HG03439 (cell line): ENCODE results near the gene IL5RA.
A peak's percentile ranks its signal among the peaks of the same experiment; 100 is the strongest.

ENCODE experiments used
- ATAC-seq: cut with Tn5 transposase; IDR thresholded peaks from one replicate; pipeline ENCODE4 v1.9.1; 2021; ENCODE audit warnings: mild to moderate bottlenecking, moderate library complexity; ENCODE audit not compliant: unreplicated experiment

The IL5RA gene

DNA sequence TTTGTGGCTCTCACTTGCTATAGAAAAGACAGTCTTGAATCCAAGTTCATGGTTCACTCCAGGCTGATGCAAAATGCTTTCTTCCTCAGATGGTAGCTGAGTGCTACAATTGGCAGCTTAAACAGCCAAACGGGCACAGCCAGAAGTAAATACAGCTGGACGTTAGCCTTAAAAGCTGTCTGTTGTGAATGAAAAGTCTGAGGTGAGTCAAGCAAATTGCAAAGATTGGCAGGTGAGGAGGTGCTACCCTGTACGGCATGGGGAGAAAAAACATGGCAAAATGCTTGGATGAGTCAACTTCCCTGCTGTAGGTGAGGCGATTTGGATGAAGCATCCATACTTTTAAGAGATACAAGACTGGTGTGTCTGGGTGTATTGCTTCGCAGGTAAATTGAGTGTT lies 40.5 kb downstream of the IL5RA start:
- no peak for ATAC-seq

DNA sequence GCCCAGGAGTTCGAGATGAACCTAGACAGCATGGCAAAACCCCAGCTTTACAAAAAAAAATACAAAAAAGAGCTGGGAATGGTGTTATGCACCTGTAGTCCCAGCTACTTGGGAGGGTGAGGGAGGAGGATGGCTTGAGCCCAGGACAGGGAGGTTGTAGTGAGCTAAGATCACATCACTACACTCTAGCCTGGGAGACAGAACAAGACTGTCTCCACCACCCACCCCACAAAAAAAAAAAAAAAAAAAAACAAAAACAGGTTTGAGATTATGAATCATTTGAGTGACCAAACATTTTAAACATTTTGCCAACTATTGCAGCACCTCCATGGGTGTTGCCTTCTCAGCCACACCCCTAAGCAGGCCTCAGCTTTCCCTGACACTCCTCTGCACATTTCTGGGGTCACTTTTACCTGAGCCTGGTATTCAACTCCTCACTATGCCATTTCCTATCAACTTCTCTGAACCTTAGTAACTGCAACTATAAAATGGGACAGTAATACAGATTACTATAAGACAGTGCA lies 41.8 kb downstream of the IL5RA start:
- ATAC-seq, result no peak

DNA sequence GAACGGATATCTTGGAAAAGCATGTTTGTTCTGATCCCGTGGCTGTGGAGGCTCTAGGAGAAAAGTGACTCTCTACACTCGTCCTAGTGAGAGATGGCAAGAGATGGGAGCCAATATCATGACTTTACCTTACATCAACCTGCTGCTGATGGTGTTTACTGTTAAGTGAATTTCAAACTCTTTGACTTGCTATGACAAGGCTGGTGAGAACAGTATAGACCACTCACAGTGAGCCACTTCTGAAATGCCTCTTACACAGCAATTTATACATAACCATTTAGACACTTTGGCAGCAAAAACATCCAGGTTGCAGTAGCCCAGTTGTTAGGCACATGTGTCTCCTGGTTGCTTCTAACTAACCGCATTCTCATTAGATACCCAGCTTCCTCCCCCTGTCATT lies 43.3 kb downstream of the IL5RA start:
- no peak for ATAC-seq

DNA sequence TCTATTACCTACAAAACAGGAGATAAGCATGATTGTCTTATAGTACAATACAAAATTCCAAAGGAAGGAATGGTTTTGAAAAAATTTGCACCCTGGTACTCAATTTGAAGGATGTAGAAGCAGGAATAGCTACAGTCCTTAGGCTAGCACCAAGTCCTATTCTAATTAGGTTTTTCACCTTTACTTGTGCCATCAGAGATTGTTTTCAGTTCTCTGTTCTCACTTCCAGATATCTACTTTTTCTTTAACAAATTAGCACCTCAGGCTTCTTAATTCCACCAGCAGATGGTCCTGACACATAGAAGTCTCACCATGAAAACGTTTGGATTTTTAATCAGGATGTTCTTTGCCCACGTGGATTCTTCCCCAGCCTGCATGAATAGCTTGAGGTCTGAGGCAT lies 43.8 kb downstream of the IL5RA start:
- no peak for ATAC-seq

DNA sequence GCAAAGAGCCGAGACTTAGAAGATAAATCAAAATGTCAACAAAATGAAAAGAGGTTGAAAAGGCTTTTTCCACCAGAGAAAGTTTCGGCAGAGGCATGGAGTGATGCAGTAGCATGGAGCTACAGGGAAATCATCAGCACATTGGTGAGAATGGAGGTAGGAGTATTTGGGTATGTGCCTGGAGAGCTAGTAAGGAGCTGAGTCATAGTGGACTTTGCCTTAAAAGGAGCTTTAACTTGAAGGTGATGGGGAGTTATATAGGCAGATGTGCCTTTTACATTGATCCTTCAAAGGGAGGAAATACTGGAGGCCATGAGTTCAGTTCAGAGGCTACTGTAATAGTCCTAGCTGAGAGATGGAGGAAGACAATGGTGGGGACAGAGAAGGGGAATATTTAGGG lies 44.3 kb downstream of the IL5RA start:
- ATAC-seq, result no peak

DNA sequence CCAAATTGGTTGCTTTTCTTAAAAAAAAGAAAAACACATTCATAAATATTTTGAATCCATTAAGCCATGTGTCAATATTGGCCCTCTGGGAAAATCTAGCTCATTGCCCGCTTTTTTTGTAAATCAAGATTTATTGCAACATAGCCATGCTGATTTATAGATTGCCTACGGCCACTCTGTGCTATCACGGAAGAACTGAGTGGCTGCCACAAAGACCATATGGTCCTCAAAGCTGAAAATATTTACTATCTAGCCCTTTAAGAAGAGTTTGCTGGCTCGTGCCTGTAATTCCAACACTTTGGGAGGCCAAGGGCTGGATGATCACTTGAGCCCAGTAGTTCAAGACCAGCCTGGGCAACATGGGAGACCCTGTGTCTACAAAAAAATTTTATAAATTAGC lies 45.9 kb downstream of the IL5RA start:
- no peak for ATAC-seq

DNA sequence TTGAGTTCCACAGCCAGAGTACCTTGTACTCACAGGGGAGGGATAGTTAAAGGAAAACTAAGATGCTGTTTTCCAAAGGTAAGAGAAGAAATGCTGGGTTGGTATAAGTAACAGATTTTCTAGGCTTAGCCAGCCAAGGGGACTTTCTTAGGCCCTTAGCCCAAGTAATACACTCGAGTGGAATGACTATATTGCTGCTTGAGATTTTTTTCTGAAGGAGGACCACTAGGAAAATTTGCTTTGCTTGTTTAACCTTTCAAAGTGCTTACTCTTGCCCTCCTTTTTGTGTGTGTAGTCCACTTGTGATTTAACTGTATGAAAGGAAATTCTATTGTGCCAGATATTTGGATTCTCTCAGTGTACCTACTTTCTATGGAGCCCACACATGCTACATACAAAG lies 50.5 kb downstream of the IL5RA start:
- ATAC-seq, result no peak

DNA sequence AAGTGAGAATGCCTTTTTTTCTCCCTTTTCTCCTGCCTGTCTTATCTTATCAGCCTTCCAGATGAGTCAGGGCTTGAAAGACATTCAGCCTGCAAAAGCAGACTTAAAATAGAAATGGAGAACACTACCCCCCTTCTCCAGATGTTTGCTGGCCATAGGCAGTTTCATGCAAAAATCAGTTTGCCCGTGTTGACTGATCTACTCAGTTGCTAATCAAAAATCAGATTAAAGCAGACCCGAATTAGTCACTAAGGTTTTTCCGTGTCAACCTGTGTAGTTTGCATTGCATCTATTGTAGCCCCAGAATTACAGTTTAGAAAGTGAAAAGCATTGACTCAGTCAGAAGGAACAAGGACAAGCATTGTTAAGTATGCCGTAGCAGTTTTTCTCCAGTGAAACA lies 56.2 kb downstream of the IL5RA start:
- ATAC-seq, result no peak

DNA sequence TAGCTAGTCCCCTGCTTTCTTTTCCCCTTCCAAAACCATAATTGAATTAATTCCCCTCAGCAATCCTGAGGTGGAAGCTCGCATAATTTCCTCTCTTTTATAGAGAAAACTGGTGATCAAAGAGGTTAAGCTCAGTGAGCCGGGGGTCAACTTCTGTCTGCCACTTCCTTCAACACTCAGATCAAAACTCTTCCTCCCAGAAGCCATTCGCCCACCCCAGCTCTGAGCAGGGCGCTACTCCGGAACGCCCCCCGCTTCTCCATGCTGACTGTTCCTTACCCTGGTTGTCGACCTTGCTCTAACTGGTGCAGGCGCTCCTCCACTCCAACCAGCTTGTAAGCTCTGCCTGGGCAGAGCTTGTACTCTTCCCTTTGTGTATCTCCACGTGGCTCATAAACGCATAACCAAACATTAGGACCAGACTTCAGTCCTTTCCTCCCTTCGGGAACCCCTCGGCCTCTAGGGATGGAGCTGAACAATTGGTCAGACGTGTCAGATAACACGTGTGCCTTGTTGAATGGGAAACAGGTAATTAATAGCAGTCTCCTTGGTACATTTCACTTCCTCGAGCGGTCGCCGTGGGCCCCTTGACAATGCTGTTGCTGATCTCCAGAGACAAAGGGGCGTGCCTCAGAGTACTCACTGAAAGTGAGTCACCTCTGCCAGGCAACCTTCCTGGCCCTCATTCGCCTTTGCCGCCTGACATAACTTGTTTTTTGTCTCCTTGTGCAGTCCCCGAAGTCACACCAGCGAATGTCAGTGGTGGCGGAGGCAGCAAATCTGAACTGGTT lies 71.8 kb downstream of the IL5RA start:
- no peak for ATAC-seq

DNA sequence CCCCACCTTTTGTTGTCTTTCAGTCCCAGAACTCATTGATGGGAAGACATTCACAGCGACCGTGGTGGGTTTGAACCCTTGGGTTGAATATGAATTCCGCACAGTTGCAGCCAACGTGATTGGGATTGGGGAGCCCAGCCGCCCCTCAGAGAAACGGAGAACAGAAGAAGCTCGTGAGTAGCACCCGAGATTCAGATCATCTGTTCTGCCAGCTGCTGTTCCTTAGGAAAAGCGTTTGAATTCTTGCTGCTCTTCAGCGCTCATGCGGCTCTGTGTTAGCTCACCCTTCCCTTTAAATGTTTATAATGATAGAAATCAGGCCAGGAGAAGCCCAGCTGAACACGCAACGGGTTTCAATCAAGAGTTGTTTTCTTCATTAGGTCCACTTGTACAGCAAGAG lies 73.0 kb downstream of the IL5RA start:
- ATAC-seq, result no peak

DNA sequence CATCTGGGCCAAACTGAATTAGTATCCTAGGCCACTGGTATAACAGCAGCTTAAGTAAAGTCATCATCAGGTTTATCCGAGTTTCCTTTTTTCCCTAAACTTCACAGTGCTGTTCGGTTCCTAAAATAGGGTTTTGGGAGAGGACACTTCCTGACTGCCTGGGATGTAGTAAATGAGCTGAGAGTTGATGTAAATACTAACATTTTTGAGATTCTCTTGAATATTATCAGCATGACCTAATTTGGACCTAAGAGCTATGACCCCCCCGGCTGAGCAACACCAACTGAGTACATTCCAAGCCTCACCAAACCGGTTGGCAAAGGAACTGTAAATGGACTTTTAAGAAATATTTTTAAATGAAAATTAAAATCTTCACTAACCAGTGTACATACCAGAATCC lies 78.8 kb downstream of the IL5RA start:
- no peak for ATAC-seq

DNA sequence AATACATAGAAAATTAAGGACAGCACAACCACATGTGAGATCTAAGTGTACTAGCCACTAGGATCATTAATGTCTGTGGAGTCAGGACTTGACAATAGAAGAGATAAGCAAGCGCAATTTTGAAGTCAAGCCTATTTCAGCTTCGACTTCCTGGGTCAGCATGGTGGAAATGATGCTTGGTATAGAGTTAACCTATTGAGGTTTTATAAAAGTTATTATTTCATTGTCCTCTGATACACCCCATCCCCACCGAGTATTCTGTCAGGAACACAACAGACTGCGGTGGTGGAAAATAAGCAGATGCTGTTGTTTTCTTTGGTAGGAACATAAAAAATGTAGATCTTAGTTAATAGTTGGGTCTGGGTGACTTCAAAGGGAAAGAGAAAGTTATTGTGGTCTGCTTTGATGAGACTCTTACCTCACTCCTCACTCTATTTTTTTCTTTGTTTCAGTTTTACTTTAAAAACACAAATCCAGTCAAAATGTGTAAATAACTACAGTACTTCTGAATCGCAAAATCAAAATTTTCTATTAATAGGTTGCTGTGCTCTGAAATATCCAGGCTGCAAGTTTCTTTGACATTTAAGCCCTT lies 82.1 kb downstream of the IL5RA start:
- ATAC-seq, result peak; percentile 87

DNA sequence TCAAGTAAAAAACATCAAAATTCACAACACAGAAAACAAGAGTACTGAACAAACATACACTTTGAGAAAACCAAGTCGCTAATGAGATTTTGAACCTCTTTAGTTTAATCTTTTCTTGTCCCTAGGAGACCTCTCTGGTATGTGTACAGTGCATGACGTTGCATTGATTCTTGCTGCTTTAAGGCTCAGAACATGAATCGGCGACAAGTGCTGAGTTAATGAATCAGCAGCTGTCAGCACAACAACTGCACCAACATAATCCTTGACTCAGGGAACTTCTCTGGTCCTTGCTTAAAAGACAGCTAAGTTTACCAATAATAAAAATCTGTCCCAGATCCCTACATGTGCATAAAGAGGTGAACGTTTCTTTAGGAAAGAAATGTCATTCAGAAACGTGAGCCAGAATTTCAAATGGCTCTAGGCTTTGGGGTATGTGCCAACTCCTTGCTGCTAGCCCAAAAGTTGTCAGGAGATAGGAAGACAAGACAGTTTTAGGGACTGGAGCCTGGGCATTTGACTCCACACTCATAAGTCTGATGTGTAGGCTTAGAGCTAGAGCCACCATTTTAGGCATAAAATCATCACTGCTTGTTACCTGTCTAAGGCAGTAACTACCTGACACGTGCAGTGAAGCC lies 86.9 kb downstream of the IL5RA start:
- no peak for ATAC-seq

DNA sequence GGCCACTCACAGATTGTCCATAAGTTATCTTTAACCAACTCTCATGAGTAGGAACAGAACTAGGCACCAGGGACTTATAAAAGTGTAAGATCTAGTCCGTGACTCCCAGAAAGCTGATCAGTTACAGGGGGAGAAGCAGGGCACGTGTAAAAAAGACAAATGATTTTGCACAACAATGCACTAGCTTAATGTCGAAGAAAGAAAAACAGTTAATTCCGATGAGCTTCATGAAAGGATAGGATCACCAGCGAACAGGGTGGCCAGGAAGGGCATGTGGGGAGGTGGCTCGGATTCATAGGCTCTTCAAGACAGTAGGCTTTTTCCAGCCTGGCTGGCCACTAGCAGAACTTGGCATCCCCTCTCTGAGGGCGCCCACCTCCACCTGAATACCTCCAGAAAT lies 90.0 kb downstream of the IL5RA start:
- no peak for ATAC-seq
